GM12891 (cell line): ENCODE data around the gene CKMT2.
"Not testable (repeated sequence)": the region's sequence is repeated elsewhere in the genome, so short reads cannot be mapped to it uniquely, and the experiment has no call there.

Experiments used
- DNase-seq: peaks from one replicate; pipeline ENCODE4 v3.0.0; 2011; ENCODE audit warnings: low spot score; ENCODE audit not compliant: insufficient read length
- FAIRE-seq: peaks from 2 replicates; lab custom pipeline; 2011; peaks lifted over from hg19 to GRCh38; lab: Jason Lieb, UNC
- PAX5 ChIP-seq: IDR thresholded peaks from 2 replicates; pipeline ENCODE4 v1.6.1; 2011; ENCODE audit warnings: low read length, moderate library complexity, mild to moderate bottlenecking; ENCODE audit not compliant: insufficient read depth, severe bottlenecking
- POLR2A ChIP-seq: IDR thresholded peaks from 2 replicates; pipeline ENCODE4 v1.6.1; 2011; ENCODE audit warnings: low read depth, low read length, control low read depth
- POLR2AphosphoS5 ChIP-seq: IDR thresholded peaks from 2 replicates; pipeline ENCODE4 v1.6.1; 2011; ENCODE audit warnings: low read depth, low read length, control low read depth
- POU2F2 ChIP-seq: IDR thresholded peaks from 2 replicates; pipeline ENCODE4 v1.6.1; 2011; ENCODE audit warnings: low read depth, mild to moderate bottlenecking, control low read depth, low read length, moderate library complexity
- SPI1 ChIP-seq: IDR thresholded peaks from 2 replicates; pipeline ENCODE4 v1.6.1; 2011; ENCODE audit warnings: low read depth, low read length, control low read depth
- TAF1 ChIP-seq: IDR thresholded peaks from 2 replicates; pipeline ENCODE4 v1.6.1; 2011; ENCODE audit warnings: low read depth, low read length, control low read depth

CKMT2 gene

DNA sequence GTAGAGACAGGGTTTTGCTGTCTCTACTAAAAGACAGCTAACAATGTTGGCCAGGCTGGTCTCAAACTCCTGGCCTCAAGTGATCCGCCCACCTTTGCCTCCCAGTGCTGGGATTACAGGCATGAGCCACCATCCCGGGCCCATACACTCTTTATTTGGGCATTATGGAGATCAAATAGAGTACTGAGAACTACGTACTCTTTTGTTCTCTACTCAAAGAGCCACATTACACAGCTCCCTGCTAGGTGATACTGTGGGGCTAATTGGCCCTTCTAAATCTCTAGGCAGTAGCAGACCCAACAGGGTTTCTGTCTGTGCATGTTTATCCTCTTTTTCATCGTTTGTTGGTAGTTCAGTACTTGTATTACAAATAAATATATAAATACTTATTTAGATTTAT is 16.1 kb downstream of the CKMT2 start:
- TF ChIP-seq TAF1 = no peak
- TF ChIP-seq POLR2A = no peak
- TF ChIP-seq PAX5 = no peak
- no peak for TF ChIP-seq POLR2AphosphoS5
- no peak for TF ChIP-seq POU2F2
- no peak for TF ChIP-seq SPI1
- FAIRE-seq (no peak), DNase-seq (no peak)

DNA sequence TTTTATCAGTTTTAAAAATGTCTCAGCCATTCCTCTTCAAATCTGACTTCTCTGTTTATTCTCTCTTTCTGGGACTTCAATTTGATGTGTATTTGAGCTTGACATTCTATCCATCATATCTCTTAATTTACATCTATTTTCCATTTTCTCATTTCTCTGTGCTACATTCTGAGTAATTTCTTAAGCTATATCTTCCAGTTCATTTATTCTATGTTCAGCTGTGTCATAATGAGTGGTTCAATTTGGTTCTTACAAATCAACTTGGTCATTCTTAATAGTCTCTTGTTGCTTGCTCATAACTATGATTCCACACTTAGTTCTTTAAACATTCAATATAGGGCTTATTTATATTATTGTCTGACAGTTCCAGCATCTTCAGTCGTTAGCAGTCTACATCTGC is 16.9 kb downstream of the CKMT2 start:
- FAIRE-seq = no peak
- no peak for DNase-seq
- TF ChIP-seq POLR2A (no peak), PAX5 (no peak), POU2F2 (no peak)

GRCh38 chr5:81251922-81252321 is 18.8 kb downstream of the CKMT2 start:
- DNase-seq = no peak
- TF ChIP-seq POLR2AphosphoS5 = no peak
- no peak for TF ChIP-seq POU2F2
- no peak for TF ChIP-seq TAF1
- TF ChIP-seq PAX5 = no peak
- TF ChIP-seq SPI1 = no peak
- no peak for TF ChIP-seq POLR2A
- FAIRE-seq = no peak

GRCh38 chr5:81252904-81253303 is 19.8 kb downstream of the CKMT2 start:
- DNase-seq (no peak), FAIRE-seq (no peak)
- TF ChIP-seq POLR2A (no peak), PAX5 (no peak), SPI1 (no peak), POLR2AphosphoS5 (no peak), POU2F2 (no peak), TAF1 (no peak)

- no peak for TF ChIP-seq TAF1
- no peak for TF ChIP-seq POLR2AphosphoS5
- no peak for TF ChIP-seq SPI1
- no peak for TF ChIP-seq POLR2A
- TF ChIP-seq POU2F2 = no peak
- no peak for TF ChIP-seq PAX5
- DNase-seq (no peak), FAIRE-seq (no peak)
Observed at GRCh38 chr5:81253875-81254274, 20.8 kb downstream of the CKMT2 start.

DNA sequence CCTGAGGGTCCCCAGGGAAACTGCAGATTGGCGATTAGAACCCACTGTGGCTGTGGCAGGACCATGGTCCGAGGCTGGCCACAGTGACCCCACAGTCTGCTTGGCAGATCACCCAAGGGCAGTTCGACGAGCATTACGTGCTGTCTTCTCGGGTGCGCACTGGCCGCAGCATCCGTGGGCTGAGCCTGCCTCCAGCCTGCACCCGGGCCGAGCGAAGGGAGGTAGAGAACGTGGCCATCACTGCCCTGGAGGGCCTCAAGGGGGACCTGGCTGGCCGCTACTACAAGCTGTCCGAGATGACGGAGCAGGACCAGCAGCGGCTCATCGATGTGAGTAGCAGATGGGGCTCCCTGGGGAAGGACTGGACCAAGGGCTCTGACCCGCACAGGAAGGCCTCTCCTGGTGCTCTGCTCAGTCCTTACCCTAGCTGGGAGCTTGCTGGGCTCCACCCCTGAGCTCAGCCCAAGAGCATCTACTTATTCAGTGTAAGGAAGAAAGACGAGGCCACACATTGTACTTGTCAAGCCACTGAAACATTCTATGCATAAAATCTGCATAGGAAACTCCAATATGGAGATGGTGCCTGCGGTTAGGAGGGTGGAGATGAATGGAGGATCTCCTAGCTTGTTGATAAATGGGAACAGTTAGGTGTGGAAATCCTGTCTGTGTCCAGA is 21.9 kb downstream of the CKMT2 start:
- TF ChIP-seq POLR2A (no peak), POLR2AphosphoS5 (no peak), TAF1 (no peak), PAX5 (no peak), SPI1 (no peak), POU2F2 (no peak)
- no peak for FAIRE-seq

DNA sequence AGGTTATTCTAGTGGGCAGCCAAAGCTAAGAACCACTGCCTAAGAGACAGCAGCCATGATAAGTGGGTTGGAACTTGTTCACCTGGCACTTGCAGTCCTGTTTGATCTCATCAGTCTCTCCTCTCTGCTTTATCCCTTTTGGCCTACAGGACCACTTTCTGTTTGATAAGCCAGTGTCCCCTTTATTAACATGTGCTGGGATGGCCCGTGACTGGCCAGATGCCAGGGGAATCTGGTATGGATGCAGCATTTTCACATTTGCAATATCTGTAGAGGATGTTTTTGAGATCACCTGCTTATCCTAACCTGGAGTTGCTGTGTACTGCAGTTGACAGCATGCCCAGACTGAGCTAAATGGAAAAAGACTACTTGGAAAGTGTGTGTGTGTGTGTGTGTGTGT is 23.6 kb downstream of the CKMT2 start:
- TF ChIP-seq PAX5 (no peak), TAF1 (no peak), SPI1 (no peak), POU2F2 (no peak), POLR2AphosphoS5 (no peak), POLR2A (no peak)
- FAIRE-seq (no peak), DNase-seq (no peak)

More for the DNA sequence above, 21.9 kb downstream of the CKMT2 start:
- DNase-seq = no peak

DNA sequence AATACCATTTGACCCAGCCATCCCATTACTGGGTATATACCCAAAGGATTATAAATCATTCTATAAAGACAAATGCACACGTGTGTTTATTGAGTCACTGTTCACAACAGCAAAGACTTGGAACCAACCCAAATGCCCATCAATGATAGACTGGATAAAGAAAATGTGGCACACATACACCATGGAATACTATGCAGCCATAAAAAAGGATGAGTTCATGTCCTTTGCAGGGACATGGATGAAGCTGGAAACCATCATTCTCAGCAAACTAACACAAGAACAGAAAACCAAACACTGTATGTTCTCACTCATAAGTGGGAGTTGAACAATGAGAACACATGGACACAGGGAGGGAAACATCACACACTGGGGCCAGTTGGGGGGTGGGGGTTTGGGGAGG is 29.7 kb downstream of the CKMT2 start:
- DNase-seq, FAIRE-seq: not testable (repeated sequence)

DNA sequence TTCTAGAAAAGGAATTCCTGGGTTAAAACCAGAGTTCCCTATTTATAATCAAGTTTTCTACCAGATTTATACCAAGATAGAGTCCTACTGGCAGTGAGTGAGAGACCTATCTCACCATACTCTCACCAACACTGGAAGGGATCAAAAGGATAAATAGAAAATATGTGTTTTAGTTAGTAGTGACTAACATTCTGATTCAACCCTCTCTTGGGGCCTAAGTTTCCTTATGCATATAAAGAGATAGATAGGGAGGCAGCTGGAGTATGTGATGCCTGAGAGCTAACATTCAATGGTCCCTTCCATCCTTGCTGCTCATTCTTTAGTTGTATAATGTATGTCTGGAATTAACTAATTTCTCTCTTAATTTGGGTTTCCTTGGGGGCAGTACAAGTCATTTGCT is 32.0 kb downstream of the CKMT2 start:
- FAIRE-seq = no peak
- TF ChIP-seq POU2F2 = no peak
- no peak for TF ChIP-seq SPI1
- TF ChIP-seq TAF1 = no peak
- no peak for TF ChIP-seq PAX5
- TF ChIP-seq POLR2A = no peak
- TF ChIP-seq POLR2AphosphoS5 = no peak
- DNase-seq = no peak

DNA sequence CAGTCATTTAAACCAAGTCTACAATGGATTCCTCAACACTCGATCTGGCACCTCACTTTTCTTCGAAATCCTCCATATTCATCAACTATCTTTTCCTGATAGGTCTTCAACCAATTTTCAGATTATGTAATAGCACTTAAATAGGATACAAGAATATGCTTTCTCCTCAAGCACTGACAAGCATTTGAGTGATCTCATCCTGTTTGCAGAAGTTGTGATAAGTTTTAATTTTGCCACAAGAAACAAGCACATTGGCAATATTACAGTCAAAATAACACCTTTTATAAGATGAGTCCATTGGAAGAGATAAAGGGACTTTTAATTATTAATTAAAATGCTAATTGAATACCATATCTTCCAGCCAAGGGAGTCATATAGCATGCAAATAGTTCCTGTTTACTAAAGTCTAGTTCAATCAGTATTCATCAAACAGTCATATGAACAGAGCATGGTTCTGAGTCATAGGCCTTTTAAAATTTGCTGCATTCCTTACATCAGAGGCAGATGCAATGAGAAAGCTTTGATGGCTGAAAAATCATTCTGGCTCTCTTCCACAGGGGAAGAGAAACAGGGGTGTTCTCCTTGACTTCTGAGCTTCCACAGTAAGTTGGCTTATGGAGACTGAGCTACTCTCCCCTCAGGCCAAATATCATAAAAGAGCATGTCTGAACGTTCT is 35.5 kb downstream of the CKMT2 start:
- TF ChIP-seq SPI1 (no peak), TAF1 (no peak), PAX5 (no peak), POU2F2 (no peak), POLR2A (no peak), POLR2AphosphoS5 (no peak)
- FAIRE-seq (no peak), DNase-seq (no peak)
